ENCODE data around the gene LHFPL3. TPM values are rescaled to one million over a fixed set of nuclear protein-coding genes. Genes with fewer than 3 reads are reported as not detected.

Gene LHFPL3
- polyA plus RNA-seq, 1 donor from 2014 or later, result 5.6 TPM

DNA sequence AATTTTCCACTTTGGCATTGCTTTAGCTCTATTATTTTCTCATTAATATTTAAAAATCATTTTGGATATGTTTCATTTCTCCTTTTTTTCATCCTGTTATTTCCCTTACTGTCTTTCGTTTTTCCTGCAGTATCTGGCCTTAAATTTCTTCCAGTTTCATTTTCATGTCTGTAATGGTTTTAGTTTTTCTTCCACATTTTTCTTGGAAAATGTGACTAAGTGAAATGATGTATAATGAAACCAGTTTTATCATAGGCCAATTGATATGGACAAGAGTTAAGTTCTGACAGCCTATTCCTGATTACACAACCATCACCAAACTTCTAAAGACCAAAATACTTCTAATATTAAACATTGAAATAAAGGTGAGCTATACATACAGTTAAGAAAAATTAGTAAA lies 158.5 kb downstream of the LHFPL3 start:
- Histone ChIP-seq H3K36me3 (ENCODE audit: insufficient read depth, low read length) (no peaks in the 10 kb centered on the region), H4K20me1 (ENCODE audit: insufficient read depth) (no peaks in the 10 kb centered on the region), H3K4me2 (ENCODE audit: low read length) (no peak overlapping the region), H3K4me3 (ENCODE audit: low read length) (no peak overlapping the region), H3K27ac (ENCODE audit: low read length) (no peak overlapping the region), H3K9me2 (ENCODE audit: insufficient read depth, low read length) (no peaks in the 10 kb centered on the region), H3K27me3 (ENCODE audit: insufficient read depth, low read depth, low read length) (no peaks in the 10 kb centered on the region), H3K9ac (ENCODE audit: low read length) (no peak overlapping the region), H3K9me3 (ENCODE audit: low read length) (no peaks in the 10 kb centered on the region), H3K79me2 (replicated peaks; ENCODE audit: insufficient read depth, low read length) (no peaks in the 10 kb centered on the region), H3F3A (ENCODE audit: insufficient read depth, low read length, poor library complexity, severe bottlenecking) (no peaks in the 10 kb centered on the region), H2AFZ (ENCODE audit: low read depth, low read length) (no peak overlapping the region)
- TF ChIP-seq MXI1 (conservative IDR thresholded peaks at IDR 0.05; ENCODE audit: poor library complexity, severe bottlenecking) (no peak), POLR2AphosphoS5 (IDR thresholded peaks at IDR 0.05) (no peak), RAD21 (conservative IDR thresholded peaks at IDR 0.05) (no peak), EP300 (conservative IDR thresholded peaks at IDR 0.05; ENCODE audit: poor library complexity, severe bottlenecking) (no peak), SMC3 (conservative IDR thresholded peaks at IDR 0.05; ENCODE audit: poor library complexity) (no peak), TAF1 (IDR thresholded peaks at IDR 0.05; ENCODE audit: low read depth) (no peak), EZH2 (IDR thresholded peaks at IDR 0.05; ENCODE audit: borderline replicate concordance, insufficient read depth, low read length, poor library complexity, severe bottlenecking) (no peak)
- TF ChIP-seq, protein P1, sequence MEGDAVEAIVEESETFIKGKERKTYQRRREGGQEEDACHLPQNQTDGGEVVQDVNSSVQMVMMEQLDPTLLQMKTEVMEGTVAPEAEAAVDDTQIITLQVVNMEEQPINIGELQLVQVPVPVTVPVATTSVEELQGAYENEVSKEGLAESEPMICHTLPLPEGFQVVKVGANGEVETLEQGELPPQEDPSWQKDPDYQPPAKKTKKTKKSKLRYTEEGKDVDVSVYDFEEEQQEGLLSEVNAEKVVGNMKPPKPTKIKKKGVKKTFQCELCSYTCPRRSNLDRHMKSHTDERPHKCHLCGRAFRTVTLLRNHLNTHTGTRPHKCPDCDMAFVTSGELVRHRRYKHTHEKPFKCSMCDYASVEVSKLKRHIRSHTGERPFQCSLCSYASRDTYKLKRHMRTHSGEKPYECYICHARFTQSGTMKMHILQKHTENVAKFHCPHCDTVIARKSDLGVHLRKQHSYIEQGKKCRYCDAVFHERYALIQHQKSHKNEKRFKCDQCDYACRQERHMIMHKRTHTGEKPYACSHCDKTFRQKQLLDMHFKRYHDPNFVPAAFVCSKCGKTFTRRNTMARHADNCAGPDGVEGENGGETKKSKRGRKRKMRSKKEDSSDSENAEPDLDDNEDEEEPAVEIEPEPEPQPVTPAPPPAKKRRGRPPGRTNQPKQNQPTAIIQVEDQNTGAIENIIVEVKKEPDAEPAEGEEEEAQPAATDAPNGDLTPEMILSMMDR (IDR thresholded peaks at IDR 0.05; ENCODE audit: poor library complexity, severe bottlenecking), result no peak
- TF ChIP-seq, protein P2, sequence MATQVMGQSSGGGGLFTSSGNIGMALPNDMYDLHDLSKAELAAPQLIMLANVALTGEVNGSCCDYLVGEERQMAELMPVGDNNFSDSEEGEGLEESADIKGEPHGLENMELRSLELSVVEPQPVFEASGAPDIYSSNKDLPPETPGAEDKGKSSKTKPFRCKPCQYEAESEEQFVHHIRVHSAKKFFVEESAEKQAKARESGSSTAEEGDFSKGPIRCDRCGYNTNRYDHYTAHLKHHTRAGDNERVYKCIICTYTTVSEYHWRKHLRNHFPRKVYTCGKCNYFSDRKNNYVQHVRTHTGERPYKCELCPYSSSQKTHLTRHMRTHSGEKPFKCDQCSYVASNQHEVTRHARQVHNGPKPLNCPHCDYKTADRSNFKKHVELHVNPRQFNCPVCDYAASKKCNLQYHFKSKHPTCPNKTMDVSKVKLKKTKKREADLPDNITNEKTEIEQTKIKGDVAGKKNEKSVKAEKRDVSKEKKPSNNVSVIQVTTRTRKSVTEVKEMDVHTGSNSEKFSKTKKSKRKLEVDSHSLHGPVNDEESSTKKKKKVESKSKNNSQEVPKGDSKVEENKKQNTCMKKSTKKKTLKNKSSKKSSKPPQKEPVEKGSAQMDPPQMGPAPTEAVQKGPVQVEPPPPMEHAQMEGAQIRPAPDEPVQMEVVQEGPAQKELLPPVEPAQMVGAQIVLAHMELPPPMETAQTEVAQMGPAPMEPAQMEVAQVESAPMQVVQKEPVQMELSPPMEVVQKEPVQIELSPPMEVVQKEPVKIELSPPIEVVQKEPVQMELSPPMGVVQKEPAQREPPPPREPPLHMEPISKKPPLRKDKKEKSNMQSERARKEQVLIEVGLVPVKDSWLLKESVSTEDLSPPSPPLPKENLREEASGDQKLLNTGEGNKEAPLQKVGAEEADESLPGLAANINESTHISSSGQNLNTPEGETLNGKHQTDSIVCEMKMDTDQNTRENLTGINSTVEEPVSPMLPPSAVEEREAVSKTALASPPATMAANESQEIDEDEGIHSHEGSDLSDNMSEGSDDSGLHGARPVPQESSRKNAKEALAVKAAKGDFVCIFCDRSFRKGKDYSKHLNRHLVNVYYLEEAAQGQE (IDR thresholded peaks at IDR 0.05; ENCODE audit: borderline replicate concordance), result no peak

DNA sequence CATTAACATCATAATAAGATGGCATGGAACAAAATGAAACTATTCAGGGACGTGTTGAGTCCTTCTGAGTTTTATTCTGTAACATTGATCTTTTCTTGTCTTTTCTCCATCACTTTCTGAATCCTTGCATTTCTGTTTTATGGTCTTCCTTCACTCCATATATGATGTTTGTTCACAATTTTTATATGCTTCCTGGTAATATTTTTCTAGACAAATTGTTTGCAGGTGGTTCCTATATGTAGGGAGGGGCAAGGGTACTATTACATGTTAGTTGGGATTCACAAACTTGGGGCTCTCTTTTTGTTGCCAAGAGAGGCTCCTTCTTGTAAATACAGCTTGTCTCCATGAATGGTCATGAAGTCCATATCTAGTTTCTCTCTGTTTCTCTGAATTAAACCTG lies 159.2 kb downstream of the LHFPL3 start:
- H3K4me3 ChIP-seq (ENCODE audit: low read length), result no peak overlapping the region
- TF ChIP-seq, protein P1 (IDR thresholded peaks at IDR 0.05; ENCODE audit: poor library complexity, severe bottlenecking), result no peak
- no peak for TF ChIP-seq POLR2AphosphoS5 (IDR thresholded peaks at IDR 0.05)
- TF ChIP-seq EZH2 (IDR thresholded peaks at IDR 0.05; ENCODE audit: borderline replicate concordance, insufficient read depth, low read length, poor library complexity, severe bottlenecking), result no peak
- no peaks in the 10 kb centered on the region for H3K27me3 ChIP-seq (ENCODE audit: insufficient read depth, low read depth, low read length)
- H4K20me1 ChIP-seq (ENCODE audit: insufficient read depth), result no peaks in the 10 kb centered on the region
- no peaks in the 10 kb centered on the region for H3K36me3 ChIP-seq (ENCODE audit: insufficient read depth, low read length)
- no peaks in the 10 kb centered on the region for H3F3A ChIP-seq (ENCODE audit: insufficient read depth, low read length, poor library complexity, severe bottlenecking)
- H3K79me2 ChIP-seq (replicated peaks; ENCODE audit: insufficient read depth, low read length), result no peaks in the 10 kb centered on the region
- H3K4me2 ChIP-seq (ENCODE audit: low read length), result no peak overlapping the region
- H3K9ac ChIP-seq (ENCODE audit: low read length), result no peak overlapping the region
- no peaks in the 10 kb centered on the region for H3K9me3 ChIP-seq (ENCODE audit: low read length)
- no peak overlapping the region for H3K27ac ChIP-seq (ENCODE audit: low read length)
- no peak overlapping the region for H2AFZ ChIP-seq (ENCODE audit: low read depth, low read length)
- H3K9me2 ChIP-seq (ENCODE audit: insufficient read depth, low read length), result no peaks in the 10 kb centered on the region
